Mesenchymal stem cell (in vitro differentiated cells and primary cell): ENCODE data around the gene CMAS.
"Not testable (repeated sequence)": the region's sequence is repeated elsewhere in the genome, so short reads cannot be mapped to it uniquely, and the experiment has no call there.

ENCODE experiments used
- DNase-seq: peaks from one replicate; pipeline ENCODE4 v3.0.0-alpha.2; 2013
- H2AFZ ChIP-seq: one replicate; pipeline ENCODE4 v1.6.1; 2013; ENCODE audit warnings: low read depth, mild to moderate bottlenecking, control low read depth, inconsistent platforms, low read length, moderate library complexity
- H2AK5ac ChIP-seq: 2 replicates; pipeline ENCODE4 v1.6.1; 2013; ENCODE audit warnings: low read length, moderate library complexity, mild to moderate bottlenecking, inconsistent platforms; ENCODE audit not compliant: severe bottlenecking
- H2BK120ac ChIP-seq: one replicate; pipeline ENCODE4 v1.6.1; 2013; ENCODE audit warnings: low read depth, mild to moderate bottlenecking, inconsistent platforms, low read length, moderate library complexity
- H2BK12ac ChIP-seq, 2 experiments: one replicate each; pipeline ENCODE4 v1.6.1; 2013; ENCODE audit warnings: inconsistent platforms in 2 of 2, low read length in 2 of 2, mild to moderate bottlenecking in 2 of 2, moderate library complexity in 2 of 2, control low read depth in 1 of 2
- H2BK15ac ChIP-seq: one replicate; pipeline ENCODE4 v1.6.1; 2013; ENCODE audit warnings: mild to moderate bottlenecking, low read depth, inconsistent platforms; ENCODE audit not compliant: poor library complexity, severe bottlenecking
- H2BK5ac ChIP-seq: 2 replicates; pipeline ENCODE4 v1.6.1; 2013; ENCODE audit warnings: low read depth, mild to moderate bottlenecking, low read length, control low read depth, inconsistent platforms; ENCODE audit not compliant: poor library complexity, severe bottlenecking
- H3K14ac ChIP-seq, 2 experiments: one replicate each; pipeline ENCODE4 v1.6.1; 2013; ENCODE audit warnings: inconsistent platforms in 2 of 2, low read length in 2 of 2, control low read depth in 1 of 2, mild to moderate bottlenecking in 1 of 2, moderate library complexity in 1 of 2
- H3K18ac ChIP-seq, 2 experiments: one replicate each; pipeline ENCODE4 v1.6.1; 2013; ENCODE audit warnings: inconsistent platforms in 2 of 2, low read length in 2 of 2, control low read depth in 1 of 2, low read depth in 1 of 2, mild to moderate bottlenecking in 1 of 2
- H3K23ac ChIP-seq, 2 experiments: one replicate each; pipeline ENCODE4 v1.6.1; 2013; ENCODE audit warnings: inconsistent platforms in 2 of 2, low read length in 2 of 2, mild to moderate bottlenecking in 2 of 2, moderate library complexity in 2 of 2, control low read depth in 1 of 2
- H3K27ac ChIP-seq: 2 replicates; pipeline ENCODE4 v1.5.1; 2013; ENCODE audit warnings: mild to moderate bottlenecking, moderate library complexity, low read length, control low read depth, inconsistent platforms; ENCODE audit not compliant: poor library complexity, severe bottlenecking
- H3K27me3 ChIP-seq, 2 experiments: 2 replicates each; pipeline versions ENCODE4 v1.6.1 to v1.7.0; 2013; ENCODE audit warnings: low read length in 2 of 2, mild to moderate bottlenecking in 2 of 2, moderate library complexity in 2 of 2, control low read depth in 1 of 2, inconsistent platforms in 1 of 2; ENCODE audit not compliant: control insufficient read depth in 1 of 2, insufficient read depth in 1 of 2
- H3K36me3 ChIP-seq, 2 experiments: 2 replicates each; pipeline versions ENCODE4 v1.6.1 to v1.7.0; 2013; ENCODE audit warnings: low read length in 2 of 2, control low read depth in 1 of 2, inconsistent platforms in 1 of 2, low read depth in 1 of 2, mild to moderate bottlenecking in 1 of 2; ENCODE audit not compliant: insufficient read depth in 2 of 2, control insufficient read depth in 1 of 2
- H3K4ac ChIP-seq, 2 experiments: one replicate each; pipeline ENCODE4 v1.6.1; 2013; ENCODE audit warnings: inconsistent platforms in 2 of 2, low read length in 2 of 2, mild to moderate bottlenecking in 2 of 2, moderate library complexity in 2 of 2, control low read depth in 1 of 2, low read depth in 1 of 2
- H3K4me1 ChIP-seq: 2 replicates; pipeline ENCODE4 v1.6.1; 2013; ENCODE audit warnings: low read depth, low read length, control low read depth; ENCODE audit not compliant: control insufficient read depth, insufficient read depth
- H3K4me2 ChIP-seq: 2 replicates; pipeline ENCODE4 v1.6.1; 2013; ENCODE audit warnings: low read length, mild to moderate bottlenecking, inconsistent platforms; ENCODE audit not compliant: poor library complexity, severe bottlenecking
- H3K4me3 ChIP-seq, 2 experiments: 2 replicates each; pipeline versions ENCODE4 v1.5.1 to v1.7.0; 2013; ENCODE audit warnings: low read length in 2 of 2, mild to moderate bottlenecking in 2 of 2, control low read depth in 1 of 2, low read depth in 1 of 2; ENCODE audit not compliant: insufficient read depth in 1 of 2
- H3K79me1 ChIP-seq: replicated peaks from 2 replicates; pipeline ENCODE4 v1.6.1; 2013; ENCODE audit warnings: mild to moderate bottlenecking, control low read depth, low read length, inconsistent platforms; ENCODE audit not compliant: poor library complexity, severe bottlenecking
- H3K9ac ChIP-seq: 2 replicates; pipeline ENCODE4 v1.7.0; 2013; ENCODE audit warnings: mild to moderate bottlenecking, low read length, moderate library complexity
- H3K9me3 ChIP-seq: 2 replicates; pipeline ENCODE4 v1.7.0; 2013; ENCODE audit warnings: mild to moderate bottlenecking, low read length; ENCODE audit not compliant: control insufficient read depth
- H4K8ac ChIP-seq: one replicate; pipeline ENCODE4 v1.6.1; 2013; ENCODE audit warnings: inconsistent platforms, mild to moderate bottlenecking, low read length, moderate library complexity
- H4K91ac ChIP-seq: one replicate; pipeline ENCODE4 v1.6.1; 2013; ENCODE audit warnings: mild to moderate bottlenecking, low read length, inconsistent platforms
- WGBS: methylation state at CpG from one replicate; pipeline ENCODE4 v1.1.7; 2013; ENCODE audit warnings: mixed read lengths; 5-methylcytosine and 5-hydroxymethylcytosine counted together

Gene CMAS

DNA sequence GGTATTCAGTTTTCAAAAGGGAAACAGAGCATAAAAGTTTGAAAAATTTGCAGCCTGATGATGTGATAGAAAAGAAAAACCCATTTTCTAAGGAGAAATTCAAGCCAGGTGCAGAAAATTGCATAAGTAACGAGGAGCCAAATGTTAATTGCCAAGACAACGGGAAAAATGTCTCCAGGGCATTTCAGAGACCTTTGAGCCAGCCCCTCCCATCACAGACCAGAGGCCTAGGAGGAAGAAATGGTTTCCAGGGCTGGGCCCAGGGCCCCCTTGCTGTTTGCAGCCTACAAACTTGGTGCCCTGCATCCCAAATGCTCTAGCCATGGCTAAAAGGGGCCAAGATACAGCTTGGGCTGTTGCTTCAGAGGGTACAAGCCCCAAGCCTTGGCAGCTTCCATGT lies 38.2 kb upstream of the CMAS start:
- not testable (repeated sequence) for DNase-seq, H2AFZ ChIP-seq, H3K27me3 ChIP-seq, H4K91ac ChIP-seq, H3K27ac ChIP-seq, H3K4me2 ChIP-seq, H2BK15ac ChIP-seq, H2AK5ac ChIP-seq, H4K8ac ChIP-seq, H2BK120ac ChIP-seq, H3K18ac ChIP-seq, H3K79me1 ChIP-seq, H2BK12ac ChIP-seq, H3K9me3 ChIP-seq, H3K9ac ChIP-seq, H2BK5ac ChIP-seq, H3K23ac ChIP-seq, H3K4ac ChIP-seq, H3K4me3 ChIP-seq, H3K4me1 ChIP-seq, H3K36me3 ChIP-seq, H3K14ac ChIP-seq
- 49% methylated on average over 2 of the region's 2 CpGs for WGBS

DNA sequence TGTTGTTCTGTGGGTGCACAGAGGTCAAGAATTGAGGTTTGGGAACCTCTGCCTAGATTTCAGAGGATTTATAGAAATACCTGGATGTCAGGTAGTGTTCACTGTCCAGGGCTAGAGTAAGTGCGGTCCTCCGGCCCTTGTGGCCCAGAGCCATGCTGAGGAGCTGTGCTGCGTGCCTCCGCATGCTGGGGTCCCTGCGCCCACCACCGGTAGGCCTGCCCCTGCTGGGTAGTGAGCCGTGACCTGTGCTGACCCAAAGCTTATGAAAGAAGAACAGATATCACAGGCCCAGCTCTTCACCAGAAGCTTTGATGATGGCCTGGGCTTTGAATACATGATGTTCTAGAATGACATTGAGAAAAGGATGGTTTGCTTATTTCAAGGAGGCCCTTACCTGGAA lies 37.8 kb upstream of the CMAS start:
- Histone ChIP-seq H3K27me3 (no peaks in the 10 kb centered on the region), H4K8ac (no peak overlapping the region), H3K23ac (no peak overlapping the region), H2AK5ac (no peak overlapping the region), H3K4me1 (no peaks in the 10 kb centered on the region), H3K36me3 (no peaks in the 10 kb centered on the region), H3K4ac (no peak overlapping the region), H3K9ac (no peak overlapping the region), H3K4me3 (no peak overlapping the region), H3K9me3 (no peaks in the 10 kb centered on the region), H2AFZ (no peak overlapping the region), H2BK15ac (no peak overlapping the region), H2BK120ac (no peak overlapping the region), H3K14ac (no peak overlapping the region), H4K91ac (no peak overlapping the region), H3K79me1 (no peaks in the 10 kb centered on the region), H3K4me2 (no peak overlapping the region), H3K27ac (no peak overlapping the region), H2BK12ac (no peak overlapping the region), H2BK5ac (no peak overlapping the region), H3K18ac (no peak overlapping the region)
- WGBS, result 90% methylated on average over 7 of the region's 7 CpGs
- DNase-seq, result no peak

DNA sequence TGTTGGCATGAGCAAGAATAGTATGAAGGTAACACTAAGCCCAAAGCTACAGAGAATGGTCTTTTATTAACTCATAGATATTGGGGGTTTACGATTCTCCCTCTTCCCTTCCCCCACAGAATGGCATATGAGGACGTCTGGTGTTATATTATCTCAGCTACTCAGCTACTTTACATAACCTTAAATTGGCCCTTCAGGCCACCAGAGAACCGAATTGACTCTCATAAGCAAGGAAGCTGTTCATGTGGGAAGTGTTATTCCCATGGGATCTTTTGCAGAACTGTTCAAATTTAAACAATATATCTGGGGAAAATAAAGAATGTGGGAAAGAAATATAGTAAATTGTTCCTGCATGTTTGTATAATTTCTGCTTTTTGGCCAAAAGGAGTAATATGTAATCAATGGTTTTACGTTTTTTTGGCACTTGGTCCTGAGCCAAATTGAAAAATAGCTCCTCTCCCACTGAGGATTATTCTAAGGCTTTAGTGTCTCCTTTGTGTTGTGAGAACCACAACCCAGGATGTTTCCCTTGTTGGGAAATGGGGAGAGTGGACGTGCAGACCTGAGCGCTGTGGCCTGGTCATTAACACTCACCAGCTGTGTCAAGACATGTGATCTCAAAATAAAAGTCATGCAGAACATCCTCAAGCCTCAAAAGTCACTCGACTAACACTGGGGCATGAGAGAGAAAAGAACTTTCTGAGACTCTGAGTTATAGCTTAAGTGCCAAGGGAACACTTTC lies 31.8 kb upstream of the CMAS start:
- Histone ChIP-seq H3K27ac (no peak overlapping the region), H3K36me3 (no peaks in the 10 kb centered on the region), H3K4ac (no peak overlapping the region), H2BK120ac (no peak overlapping the region), H4K8ac (no peak overlapping the region), H3K4me1 (no peaks in the 10 kb centered on the region), H2AK5ac (no peak overlapping the region), H4K91ac (no peak overlapping the region), H2BK5ac (no peak overlapping the region), H3K18ac (no peak overlapping the region), H3K23ac (no peak overlapping the region), H3K4me2 (no peak overlapping the region), H2AFZ (no peak overlapping the region), H2BK15ac (no peak overlapping the region), H2BK12ac (no peak overlapping the region), H3K27me3 (no peaks in the 10 kb centered on the region), H3K9ac (no peak overlapping the region), H3K9me3 (no peaks in the 10 kb centered on the region), H3K79me1 (no peaks in the 10 kb centered on the region), H3K4me3 (no peak overlapping the region), H3K14ac (no peak overlapping the region)
- no peak for DNase-seq
- WGBS, result 73% methylated on average over 6 of the region's 7 CpGs

DNA sequence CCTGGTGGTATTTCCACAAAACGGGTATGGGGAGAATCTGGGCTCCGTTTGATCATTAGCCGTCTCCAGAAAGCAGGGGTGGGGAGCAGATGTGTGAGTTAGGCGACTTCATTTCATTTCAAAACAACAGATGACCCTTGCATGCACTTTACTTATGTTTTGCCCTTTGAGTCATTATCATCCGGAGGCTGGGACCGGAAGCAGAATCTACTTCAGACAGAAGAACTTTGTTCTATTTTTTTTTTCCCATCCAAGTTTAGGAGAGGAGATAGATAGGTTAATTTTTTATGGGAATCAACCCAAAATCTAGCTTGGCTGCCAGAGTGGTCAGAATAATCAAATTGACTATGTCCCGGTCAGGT lies 31.3 kb upstream of the CMAS start:
- no peak overlapping the region for H2BK120ac ChIP-seq
- H2BK12ac ChIP-seq, result no peak overlapping the region
- WGBS, result 77% methylated on average over 4 of the region's 7 CpGs
- no peaks in the 10 kb centered on the region for H3K36me3 ChIP-seq
- H3K4me1 ChIP-seq, result no peaks in the 10 kb centered on the region
- no peak overlapping the region for H2BK15ac ChIP-seq
- no peak for DNase-seq
- no peak overlapping the region for H3K4me2 ChIP-seq
- H3K9ac ChIP-seq, result no peak overlapping the region
- no peak overlapping the region for H3K18ac ChIP-seq
- H4K91ac ChIP-seq, result no peak overlapping the region
- no peak overlapping the region for H3K14ac ChIP-seq
- H4K8ac ChIP-seq, result no peak overlapping the region
- H2BK5ac ChIP-seq, result no peak overlapping the region
- H3K27ac ChIP-seq, result no peak overlapping the region
- no peaks in the 10 kb centered on the region for H3K9me3 ChIP-seq
- no peak overlapping the region for H3K23ac ChIP-seq
- no peaks in the 10 kb centered on the region for H3K79me1 ChIP-seq
- H2AK5ac ChIP-seq, result no peak overlapping the region
- no peak overlapping the region for H3K4me3 ChIP-seq
- no peak overlapping the region for H2AFZ ChIP-seq
- no peak overlapping the region for H3K4ac ChIP-seq
- H3K27me3 ChIP-seq, result no peaks in the 10 kb centered on the region
